ENCODE measurements around the gene VWA5B1. TPM values are rescaled to one million over a fixed set of nuclear protein-coding genes. Genes with fewer than 3 reads are reported as not detected.

Gene VWA5B1
- polyA plus RNA-seq, 6 donors from 2014 or later = not detected

GRCh38 chr1:20403423-20404145, 112.9 kb downstream of the VWA5B1 start:
- DNase-seq (no peak), ATAC-seq (ENCODE audit: low read depth in 2 of 2) (no peak)
- H3K27ac Mint-ChIP-seq = peak overlapping the region in 1 of 6 donors; percentile 19
- H3K27me3 Mint-ChIP-seq = peaks cover 56 to 88% (median 64%) of the 10 kb centered on the region in 3 donors
- peaks cover 5 to 8% (median 6%) of the 10 kb centered on the region in 3 donors for H3K4me1 Mint-ChIP-seq
- H3K9me3 Mint-ChIP-seq = peaks cover 0 to 12% (median 3%) of the 10 kb centered on the region in 7 donors
- H3K36me3 Mint-ChIP-seq = peaks cover 0 to 6% of the 10 kb centered on the region in 2 donors
- peak overlapping the region in 1 of 8 donors; percentile 11 for H3K4me3 Mint-ChIP-seq

DNA sequence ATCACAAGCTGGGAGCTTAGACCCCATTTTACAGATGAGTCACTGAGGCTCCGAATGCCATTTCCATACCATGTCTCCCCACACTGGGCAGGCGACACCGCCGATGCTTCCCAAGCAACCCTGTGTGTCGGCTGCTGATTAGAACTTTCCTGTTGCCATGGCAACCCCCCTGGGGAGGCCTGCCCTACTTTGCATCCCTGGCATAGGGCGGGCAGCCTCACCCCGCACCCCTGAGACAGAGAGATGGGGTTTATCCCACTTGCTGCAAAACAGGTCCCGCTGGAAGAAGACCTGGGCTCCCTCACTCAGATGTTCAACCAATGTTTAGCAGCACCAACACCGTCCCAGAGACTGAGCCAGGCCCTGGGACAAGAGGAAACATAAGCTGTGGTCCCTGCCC, 113.8 kb downstream of the VWA5B1 start:
- H3K9me3 Mint-ChIP-seq = peaks cover 0 to 12% (median 0%) of the 10 kb centered on the region in 7 donors
- H3K36me3 Mint-ChIP-seq = no peaks in the 10 kb centered on the region
- ATAC-seq (ENCODE audit: low read depth in 2 of 2) (peak; percentile 50 to 67), DNase-seq (no peak)
- H3K27ac Mint-ChIP-seq = peak overlapping the region in 1 of 6 donors; percentile 72
- peaks cover 48 to 82% (median 65%) of the 10 kb centered on the region in 3 donors for H3K27me3 Mint-ChIP-seq
- peaks cover 5 to 8% (median 6%) of the 10 kb centered on the region in 3 donors for H3K4me1 Mint-ChIP-seq
- H3K4me3 Mint-ChIP-seq = peak overlapping the region in 1 of 8 donors; percentile 31

Other genes starting within 250 kb of the VWA5B1 start
- gene PLA2G5, start 220.7 kb upstream of the VWA5B1 start, polyA plus RNA-seq (ENCODE audit: low read depth in 6 of 6) = not detected
- gene PLA2G2D, start 171.3 kb upstream of the VWA5B1 start, polyA plus RNA-seq (ENCODE audit: low read depth in 6 of 6) = 1 to 10 TPM; 3.2 to 5.1 (median 4.0) TPM
- gene PLA2G2F, start 151.6 kb upstream of the VWA5B1 start, polyA plus RNA-seq (ENCODE audit: low read depth in 6 of 6) = not detected
- gene UBXN10, start 104.8 kb upstream of the VWA5B1 start, polyA plus RNA-seq (ENCODE audit: low read depth in 6 of 6) = under 1 TPM in 5 of 6 donors, not detected in 1; 0.06 to 0.82 (median 0.16) TPM
- not detected for gene PLA2G2C, start 104.4 kb upstream of the VWA5B1 start, polyA plus RNA-seq (ENCODE audit: low read depth in 6 of 6)
- gene CAMK2N1, start 195.3 kb downstream of the VWA5B1 start, polyA plus RNA-seq (ENCODE audit: low read depth in 6 of 6) = not detected
- gene MUL1, start 217.3 kb downstream of the VWA5B1 start, polyA plus RNA-seq (ENCODE audit: low read depth in 6 of 6) = 10 to 100 TPM; 28.5 to 85.5 (median 37.5) TPM

All from naive B cell (primary cell).